SK-N-SH (cell line): ENCODE data around the gene MVD. TPM values are rescaled to one million over a fixed set of nuclear protein-coding genes. Genes with fewer than 3 reads are reported as not detected.
"Not testable (repeated sequence)": the region's sequence is repeated elsewhere in the genome, so short reads cannot be mapped to it uniquely, and the experiment has no call there.

ENCODE experiments used
- CTCF ChIA-PET: fragments of 300-600, 350-600 bp; formaldehyde crosslinking; extraction: SDS; loops from one replicate; lab custom pipeline; 2021; lab: Yijun Ruan, JAX
- POLR2A ChIA-PET: fragments of 350-600 bp; sonication (Branson Sonifier 250); formaldehyde crosslinking; extraction: SDS; loops from one replicate; lab custom pipeline; 2020; ENCODE audit warnings: antibody characterized with exemption, inconsistent platforms; lab: Yijun Ruan, JAX
- DNase-seq: peaks from one replicate; pipeline ENCODE4 v3.0.0; 2012
- H2AFZ ChIP-seq: fragments of 200-600 bp; sonication (generic); 2 replicates; pipeline ENCODE4 v1.8.1; 2016; ENCODE audit warnings: antibody characterized with exemption, mild to moderate bottlenecking, low read depth
- H3F3A ChIP-seq: fragments of 200-600 bp; sonication (generic); replicated peaks from 2 replicates; pipeline ENCODE3; 2016; ENCODE audit warnings: antibody characterized with exemption, mild to moderate bottlenecking; ENCODE audit not compliant: insufficient read depth
- H3K27ac ChIP-seq, 2 experiments: fragments of 200-500 bp in 1 of 2; fragments of 200-600 bp in 1 of 2; sonication (Bioruptor generic) in 1 of 2; sonication (generic), shearing (Covaris generic) in 1 of 2; 2 replicates each; pipeline versions ENCODE4 v1.5.1 to v1.6.1; 2014 to 2016; ENCODE audit warnings: low read depth in 2 of 2, inconsistent platforms in 1 of 2, low read length in 1 of 2, mild to moderate bottlenecking in 1 of 2, mixed read lengths in 1 of 2
- H3K27me3 ChIP-seq: fragments of 200-600 bp; sonication (generic), shearing (Covaris generic); 2 replicates; pipeline ENCODE4 v1.6.1; 2016; ENCODE audit warnings: mixed run types; ENCODE audit not compliant: insufficient read depth
- H3K36me3 ChIP-seq, 2 experiments: fragments of 200-500 bp in 1 of 2; fragments of 200-600 bp in 1 of 2; sonication (Bioruptor generic) in 1 of 2; sonication (generic) in 1 of 2; replicated peaks in 1 of 2; 2 replicates each; pipeline versions ENCODE3 to v1.5.1; 2014 to 2016; ENCODE audit warnings: low read length in 1 of 2, mild to moderate bottlenecking in 1 of 2; ENCODE audit not compliant: insufficient read depth in 2 of 2, control insufficient read depth in 1 of 2
- H3K4me1 ChIP-seq, 2 experiments: fragments of 200-500 bp in 1 of 2; fragments of 200-600 bp in 1 of 2; sonication (Bioruptor generic) in 1 of 2; sonication (generic), shearing (Covaris generic) in 1 of 2; 2 replicates each; pipeline versions ENCODE4 v1.5.1 to v1.6.1; 2014 to 2016; ENCODE audit warnings: low read depth in 1 of 2, low read length in 1 of 2, mixed run types in 1 of 2; ENCODE audit not compliant: insufficient read depth in 2 of 2, control insufficient read depth in 1 of 2
- H3K4me2 ChIP-seq: fragments of 200-600 bp; sonication (generic), shearing (Covaris generic); 2 replicates; pipeline ENCODE4 v1.6.1; 2017; ENCODE audit warnings: mixed run types
- H3K4me3 ChIP-seq, 2 experiments: fragments of 200-500 bp in 1 of 2; fragments of 200-600 bp in 1 of 2; sonication (Bioruptor generic) in 1 of 2; sonication (generic), shearing (Covaris generic) in 1 of 2; 2 replicates each; pipeline versions ENCODE4 v1.5.1 to v1.8.1; 2014 to 2016; ENCODE audit warnings: low read depth in 2 of 2, inconsistent platforms in 1 of 2, low read length in 1 of 2, mild to moderate bottlenecking in 1 of 2, mixed read lengths in 1 of 2, moderate library complexity in 1 of 2
- H3K79me2 ChIP-seq: fragments of 200-600 bp; sonication (generic); 2 replicates; pipeline ENCODE4 v1.8.1; 2017; ENCODE audit warnings: mild to moderate bottlenecking; ENCODE audit not compliant: insufficient read depth
- H3K9ac ChIP-seq: fragments of 200-600 bp; sonication (generic); 2 replicates; pipeline ENCODE4 v1.6.1; 2017; ENCODE audit warnings: mixed run types
- H3K9me2 ChIP-seq: fragments of 200-600 bp; sonication (generic); 2 replicates; pipeline ENCODE4 v1.6.1; 2017; ENCODE audit warnings: mixed run types
- H3K9me3 ChIP-seq: fragments of 200-600 bp; sonication (generic); 2 replicates; pipeline ENCODE4 v1.6.1; 2017; ENCODE audit warnings: mixed run types, mild to moderate bottlenecking, moderate library complexity
- H4K20me1 ChIP-seq: fragments of 200-600 bp; sonication (generic); 2 replicates; pipeline ENCODE4 v1.6.1; 2017; ENCODE audit warnings: mild to moderate bottlenecking, mixed run types; ENCODE audit not compliant: insufficient read depth
- CHD2 ChIP-seq: fragments of 150-350 bp; IDR thresholded peaks from 2 replicates; pipeline ENCODE4 v1.6.1; 2018; ENCODE audit warnings: low read length; ENCODE audit not compliant: partially characterized antibody
- FOXJ3 ChIP-seq: sonication (generic); formaldehyde crosslinking; IDR thresholded peaks from 2 replicates; pipeline ENCODE4 v1.5.1; 2020; ENCODE audit warnings: mild to moderate bottlenecking, missing genetic modification reagents
- FOXM1 ChIP-seq: IDR thresholded peaks from 2 replicates; pipeline ENCODE4 v1.4.0; 2012; ENCODE audit warnings: low read depth, mild to moderate bottlenecking
- GABPA ChIP-seq: IDR thresholded peaks from 2 replicates; pipeline ENCODE4 v1.4.0; 2012; ENCODE audit warnings: low read depth, mild to moderate bottlenecking
- GATA2 ChIP-seq: sonication (generic); formaldehyde crosslinking; IDR thresholded peaks from 2 replicates; pipeline ENCODE4 v1.5.0; 2020; ENCODE audit warnings: mild to moderate bottlenecking, missing genetic modification reagents
- IRF3 ChIP-seq: fragments of 150-350 bp; IDR thresholded peaks from 2 replicates; pipeline ENCODE4 v1.6.1; 2016; ENCODE audit warnings: mild to moderate bottlenecking, low read depth, low read length
- JUND ChIP-seq: IDR thresholded peaks from 2 replicates; pipeline ENCODE4 v1.4.0; 2012
- MXI1 ChIP-seq: IDR thresholded peaks from 2 replicates; pipeline ENCODE4 v1.6.1; 2012; ENCODE audit warnings: mild to moderate bottlenecking, low read depth, low read length, improper control_type of control experiment
- POLR2AphosphoS5 ChIP-seq: IDR thresholded peaks from 2 replicates; pipeline ENCODE4 v1.6.1; 2012; ENCODE audit warnings: low read depth, low read length
- RAD21 ChIP-seq: IDR thresholded peaks from 2 replicates; pipeline ENCODE4 v1.6.1; 2012; ENCODE audit warnings: mild to moderate bottlenecking, low read length
- RFX5 ChIP-seq: IDR thresholded peaks from 2 replicates; pipeline ENCODE4 v1.6.1; 2012; ENCODE audit warnings: mild to moderate bottlenecking, improper control_type of control experiment, low read length
- SIN3A ChIP-seq: IDR thresholded peaks from 2 replicates; pipeline ENCODE4 v1.6.1; 2012; ENCODE audit warnings: low read depth, mild to moderate bottlenecking, low read length, moderate library complexity, borderline replicate concordance
- TAF1 ChIP-seq: IDR thresholded peaks from 2 replicates; pipeline ENCODE4 v1.6.1; 2012; ENCODE audit warnings: low read depth, mild to moderate bottlenecking, low read length, moderate library complexity, borderline replicate concordance
- TCF12 ChIP-seq: IDR thresholded peaks from 2 replicates; pipeline ENCODE4 v1.4.0; 2012
- YY1 ChIP-seq: IDR thresholded peaks from 2 replicates; pipeline ENCODE4 v1.4.0; 2012; ENCODE audit warnings: low read depth, mild to moderate bottlenecking
- WGBS: methylation state at CpG from one replicate; pipeline ENCODE4 v1.1.6; 2017; ENCODE audit warnings: low lambda C conversion rate; 5-methylcytosine and 5-hydroxymethylcytosine counted together
- polyA plus RNA-seq, 3 experiments: library from polyadenylated mRNA; depleted of rRNA; stranded (reverse); fragments of >200 nt; gene quantifications; 2 replicates each; pipeline ENCODE4 v1.2.3, GENCODE V29; 2012
- TF ChIP-seq, protein P1 (sequence below): IDR thresholded peaks from 2 replicates; pipeline ENCODE4 v1.4.0; 2012; ENCODE audit warnings: low read depth
- TF ChIP-seq, protein P2 (sequence below): IDR thresholded peaks from 2 replicates; pipeline ENCODE4; 2012
- TF ChIP-seq, protein P3 (sequence below): fragments of 150-350 bp; IDR thresholded peaks from 2 replicates; pipeline ENCODE4 v1.6.1; 2017; ENCODE audit warnings: antibody characterized with exemption, low read length, low read depth, borderline replicate concordance

The MVD gene
- polyA plus RNA-seq, 1 of the 3 experiments (the other 2 are of a cell fraction), result 15.7 TPM

DNA sequence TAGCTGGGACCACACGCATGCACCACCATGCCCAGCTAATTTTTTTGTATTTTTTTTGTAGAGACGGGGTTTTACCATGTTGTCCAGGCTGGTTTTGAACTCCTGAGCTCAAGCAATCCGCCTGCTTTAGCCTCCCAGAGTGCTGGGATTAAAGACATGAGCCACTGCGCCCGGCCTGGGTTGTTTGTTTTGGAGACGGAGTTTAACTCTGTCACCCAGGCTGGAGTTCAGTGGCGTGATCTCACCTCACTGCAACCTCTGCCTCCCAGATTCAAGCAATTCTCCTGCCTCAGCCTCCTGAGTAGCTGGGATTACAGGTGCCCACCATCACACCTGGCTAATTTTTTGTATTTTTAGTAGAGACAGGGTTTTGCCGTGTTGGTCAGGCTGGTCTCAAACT is 53.5 kb downstream of the MVD start:
- H3K4me3 ChIP-seq, H4K20me1 ChIP-seq, H3K4me2 ChIP-seq, H3K9ac ChIP-seq, H3K79me2 ChIP-seq, H3K27ac ChIP-seq, H3F3A ChIP-seq, H3K27me3 ChIP-seq, H3K9me3 ChIP-seq, H3K9me2 ChIP-seq, H3K4me1 ChIP-seq, DNase-seq, POLR2A ChIA-PET, H2AFZ ChIP-seq: not testable (repeated sequence)
- peaks cover 16 to 68% of the 10 kb centered on the region in 2 experiments for H3K36me3 ChIP-seq
- WGBS, result 88% methylated on average over 6 of the region's 8 CpGs
- CTCF ChIA-PET, result interaction anchor here (1.3 to 1.8 kb wide), 2 partner anchors 10 to 54 kb away, joined by 3 to 7 read pairs; partner anchors contain the start of gene MVD

DNA sequence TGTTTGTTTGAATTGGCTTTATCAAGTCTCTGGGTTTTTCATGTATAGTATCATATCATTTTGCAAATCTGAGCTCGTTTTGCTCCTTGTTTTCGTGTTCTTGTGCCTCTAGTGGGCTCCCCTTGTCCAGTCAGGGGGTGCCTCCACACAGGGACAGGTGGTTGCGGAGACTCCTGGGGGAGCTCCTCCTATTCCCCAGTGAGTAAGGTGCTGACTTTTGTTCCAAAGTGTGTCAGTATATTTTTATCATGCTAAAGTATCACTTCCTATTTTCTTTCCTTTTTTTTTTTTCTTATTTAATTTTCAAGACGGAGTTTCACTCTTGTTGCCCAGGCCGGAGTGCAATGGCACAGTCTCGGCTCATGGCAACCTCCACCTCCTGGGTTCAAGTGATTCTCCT is 54.8 kb downstream of the MVD start:
- ChIA-PET POLR2A (no interaction called here), CTCF (no interaction called here)
- H3K27me3 ChIP-seq, result no peaks in the 10 kb centered on the region
- H3K27ac ChIP-seq, result no peak overlapping the region
- H3K4me2 ChIP-seq, result no peak overlapping the region
- no peak overlapping the region for H2AFZ ChIP-seq
- H3K4me1 ChIP-seq, result no peaks in the 10 kb centered on the region
- WGBS, result 96% methylated on average over 6 of the region's 6 CpGs
- TF ChIP-seq IRF3, result no peak
- TF ChIP-seq, protein P1, sequence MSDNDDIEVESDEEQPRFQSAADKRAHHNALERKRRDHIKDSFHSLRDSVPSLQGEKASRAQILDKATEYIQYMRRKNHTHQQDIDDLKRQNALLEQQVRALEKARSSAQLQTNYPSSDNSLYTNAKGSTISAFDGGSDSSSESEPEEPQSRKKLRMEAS, result no peak
- TF ChIP-seq GABPA, result no peak
- no peak for TF ChIP-seq FOXM1
- TF ChIP-seq TAF1, result no peak
- H3K9me3 ChIP-seq, result no peaks in the 10 kb centered on the region
- H3K9ac ChIP-seq, result no peak overlapping the region
- no peaks in the 10 kb centered on the region for H3K9me2 ChIP-seq
- DNase-seq, result no peak
- no peak overlapping the region for H3K4me3 ChIP-seq
- no peaks in the 10 kb centered on the region; the same call in 1 of the 2 replicates for H4K20me1 ChIP-seq
- H3K36me3 ChIP-seq, result peaks cover 20 to 56% of the 10 kb centered on the region in 2 experiments
- H3F3A ChIP-seq, result no peaks in the 10 kb centered on the region
- H3K79me2 ChIP-seq, result peaks cover 3% of the 10 kb centered on the region; the same call in 1 of the 2 replicates

GRCh38 chr16:88606148-88606757 is 56.6 kb downstream of the MVD start:
- no peaks in the 10 kb centered on the region for H3K27me3 ChIP-seq
- peaks cover 20 to 55% of the 10 kb centered on the region in 2 experiments for H3K36me3 ChIP-seq
- no peaks in the 10 kb centered on the region for H3K9me3 ChIP-seq
- no peak overlapping the region for H3K27ac ChIP-seq
- WGBS, result 94% methylated on average over 17 of the region's 17 CpGs
- no peak overlapping the region for H3K9ac ChIP-seq
- H3K79me2 ChIP-seq, result peaks cover 3% of the 10 kb centered on the region; the same call in 1 of the 2 replicates
- TF ChIP-seq MXI1 (no peak), TAF1 (no peak), TCF12 (no peak), CHD2 (no peak), GATA2 (CRISPR knock-in tag) (no peak), JUND (no peak), RAD21 (no peak), FOXM1 (no peak), SIN3A (no peak), RFX5 (no peak), YY1 (no peak), FOXJ3 (CRISPR knock-in tag) (no peak), GABPA (no peak), POLR2AphosphoS5 (no peak)
- TF ChIP-seq, protein P2, sequence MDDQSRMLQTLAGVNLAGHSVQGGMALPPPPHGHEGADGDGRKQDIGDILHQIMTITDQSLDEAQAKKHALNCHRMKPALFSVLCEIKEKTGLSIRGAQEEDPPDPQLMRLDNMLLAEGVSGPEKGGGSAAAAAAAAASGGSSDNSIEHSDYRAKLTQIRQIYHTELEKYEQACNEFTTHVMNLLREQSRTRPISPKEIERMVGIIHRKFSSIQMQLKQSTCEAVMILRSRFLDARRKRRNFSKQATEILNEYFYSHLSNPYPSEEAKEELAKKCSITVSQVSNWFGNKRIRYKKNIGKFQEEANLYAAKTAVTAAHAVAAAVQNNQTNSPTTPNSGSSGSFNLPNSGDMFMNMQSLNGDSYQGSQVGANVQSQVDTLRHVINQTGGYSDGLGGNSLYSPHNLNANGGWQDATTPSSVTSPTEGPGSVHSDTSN, result no peak
- TF ChIP-seq, protein P3, sequence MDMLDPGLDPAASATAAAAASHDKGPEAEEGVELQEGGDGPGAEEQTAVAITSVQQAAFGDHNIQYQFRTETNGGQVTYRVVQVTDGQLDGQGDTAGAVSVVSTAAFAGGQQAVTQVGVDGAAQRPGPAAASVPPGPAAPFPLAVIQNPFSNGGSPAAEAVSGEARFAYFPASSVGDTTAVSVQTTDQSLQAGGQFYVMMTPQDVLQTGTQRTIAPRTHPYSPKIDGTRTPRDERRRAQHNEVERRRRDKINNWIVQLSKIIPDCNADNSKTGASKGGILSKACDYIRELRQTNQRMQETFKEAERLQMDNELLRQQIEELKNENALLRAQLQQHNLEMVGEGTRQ, result no peak
- POLR2A ChIA-PET, result no interaction called here
- no peaks in the 10 kb centered on the region for H3F3A ChIP-seq
- no peak overlapping the region for H3K4me3 ChIP-seq
- H3K4me1 ChIP-seq, result no peaks in the 10 kb centered on the region
- no peaks in the 10 kb centered on the region for H3K9me2 ChIP-seq
- CTCF ChIA-PET, result no interaction called here
- no peaks in the 10 kb centered on the region; the same call in 1 of the 2 replicates for H4K20me1 ChIP-seq
- no peak overlapping the region for H2AFZ ChIP-seq
- no peak overlapping the region for H3K4me2 ChIP-seq
- DNase-seq, result no peak
